Prostate gland (tissue), 2 donors: ENCODE results near the gene ATP5PD.
A peak's percentile ranks its signal among the peaks of the same experiment; 100 is the strongest.

Experiments
- CTCF ChIP-seq, 4 experiments: fragments of 200-600 bp in 2 of 4; fragments of 450-650 bp in 2 of 4; sonication (generic) in 2 of 4; IDR thresholded peaks; 1 replicate in 3 of 4; 2 replicates in 1 of 4; pipeline ENCODE4 v1.5.1; 2016 to 2019; ENCODE audit warnings: antibody characterized with exemption in 4 of 4, mild to moderate bottlenecking in 2 of 4, moderate library complexity in 2 of 4
- POLR2A ChIP-seq: fragments of 450-650 bp; IDR thresholded peaks from one replicate; pipeline ENCODE4 v1.6.1; 2016; ENCODE audit warnings: antibody characterized with exemption, mild to moderate bottlenecking

GRCh38 chr17:75077496-75078283 is 30.9 kb upstream of the ATP5PD start:
- TF ChIP-seq CTCF (IDR thresholded peaks at IDR 0.05) (peak in 1 of 4 experiments; percentile 20), POLR2A (no peak)
